ACC112 (cell line): ENCODE measurements around the gene PRSS27.
"Not testable (repeated sequence)": the region's sequence is repeated elsewhere in the genome, so short reads cannot be mapped to it uniquely, and the experiment has no call there.

Source experiments
- H2AFZ ChIP-seq: fragments of 200-600 bp; sonication (generic); one replicate; pipeline ENCODE4 v1.6.0; 2017; ENCODE audit warnings: antibody characterized with exemption, low read length; ENCODE audit not compliant: unreplicated experiment
- H3K27ac ChIP-seq: fragments of 200-600 bp; sonication (generic); 2 replicates; pipeline ENCODE4 v1.5.1; 2014; ENCODE audit warnings: low read depth, mild to moderate bottlenecking, antibody characterized with exemption, low read length, moderate library complexity
- H3K27me3 ChIP-seq: fragments of 200-600 bp; sonication (generic); 2 replicates; pipeline ENCODE4 v1.6.1; 2014; ENCODE audit warnings: mild to moderate bottlenecking, antibody characterized with exemption, low read length, moderate library complexity, mixed read lengths; ENCODE audit not compliant: insufficient read depth
- H3K36me3 ChIP-seq: fragments of 200-600 bp; sonication (generic); 2 replicates; pipeline ENCODE4 v1.6.1; 2016; ENCODE audit warnings: mild to moderate bottlenecking, antibody characterized with exemption, low read length, moderate library complexity, mixed read lengths; ENCODE audit not compliant: insufficient read depth
- H3K4me1 ChIP-seq: fragments of 200-600 bp; sonication (generic); one replicate; pipeline ENCODE4 v1.6.1; 2016; ENCODE audit warnings: low read length, mixed read lengths; ENCODE audit not compliant: insufficient read depth, unreplicated experiment, control insufficient read depth
- H3K4me3 ChIP-seq: fragments of 200-600 bp; sonication (generic); 2 replicates; pipeline ENCODE4 v1.5.1; 2014; ENCODE audit warnings: mild to moderate bottlenecking, low read depth, low read length
- H3K79me2 ChIP-seq: fragments of 200-600 bp; sonication (generic); one replicate; pipeline ENCODE4 v1.6.0; 2016; ENCODE audit warnings: low read length; ENCODE audit not compliant: control insufficient read depth, unreplicated experiment, insufficient read depth

The PRSS27 gene

GRCh38 chr16:2689968-2690801, 29.8 kb downstream of the PRSS27 start:
- Histone ChIP-seq H3K79me2 (peaks cover 56% of the 10 kb centered on the region), H3K4me1 (peaks cover 4% of the 10 kb centered on the region), H3K27me3 (no peaks in the 10 kb centered on the region), H3K27ac (no peak overlapping the region), H3K4me3 (no peak overlapping the region), H2AFZ (no peak overlapping the region), H3K36me3 (no peaks in the 10 kb centered on the region)

- not testable (repeated sequence) for H3K27ac ChIP-seq, H2AFZ ChIP-seq, H3K4me1 ChIP-seq, H3K4me3 ChIP-seq, H3K27me3 ChIP-seq, H3K36me3 ChIP-seq
- peaks cover 61% of the 10 kb centered on the region for H3K79me2 ChIP-seq
Observed at GRCh38 chr16:2689422-2689821, 30.6 kb downstream of the PRSS27 start.

- Histone ChIP-seq H2AFZ (no peak overlapping the region), H3K27me3 (no peaks in the 10 kb centered on the region), H3K36me3 (no peaks in the 10 kb centered on the region), H3K4me1 (peaks cover 8% of the 10 kb centered on the region), H3K79me2 (peaks cover 65% of the 10 kb centered on the region), H3K4me3 (no peak overlapping the region), H3K27ac (no peak overlapping the region)
Observed at GRCh38 chr16:2687531-2688308, 32.3 kb downstream of the PRSS27 start.

GRCh38 chr16:2686912-2687507, 33.0 kb downstream of the PRSS27 start:
- no peak overlapping the region for H3K27ac ChIP-seq
- H3K27me3 ChIP-seq: no peaks in the 10 kb centered on the region
- H3K4me1 ChIP-seq: peaks cover 8% of the 10 kb centered on the region
- H3K4me3 ChIP-seq: no peak overlapping the region
- no peak overlapping the region for H2AFZ ChIP-seq
- no peaks in the 10 kb centered on the region for H3K36me3 ChIP-seq
- H3K79me2 ChIP-seq: peaks cover 64% of the 10 kb centered on the region

- not testable (repeated sequence) for H3K36me3 ChIP-seq, H3K27me3 ChIP-seq, H3K27ac ChIP-seq, H3K4me3 ChIP-seq, H2AFZ ChIP-seq
- Histone ChIP-seq H3K79me2 (peaks cover 64% of the 10 kb centered on the region), H3K4me1 (peaks cover 12% of the 10 kb centered on the region)
Observed at GRCh38 chr16:2686075-2686474, 33.9 kb downstream of the PRSS27 start.

GRCh38 chr16:2683041-2683440, 37.0 kb downstream of the PRSS27 start:
- peak overlapping the region; percentile 51 for H2AFZ ChIP-seq
- not testable (repeated sequence) for H3K36me3 ChIP-seq, H3K27me3 ChIP-seq
- H3K4me3 ChIP-seq: peak overlapping the region; percentile 100
- peaks cover 27% of the 10 kb centered on the region for H3K4me1 ChIP-seq
- H3K79me2 ChIP-seq: peaks cover 51% of the 10 kb centered on the region
- H3K27ac ChIP-seq: peak overlapping the region; percentile 68

- peak within 1 kb of the TSS; percentile 82 for H2AFZ ChIP-seq
- peak within 1 kb of the TSS; percentile 100 for H3K4me3 ChIP-seq
- H3K36me3 ChIP-seq: peaks cover 4% of the 10 kb centered on the region; the same call in 1 of the 2 replicates
- peaks cover 27% of the 10 kb centered on the region for H3K4me1 ChIP-seq
- peak within 1 kb of the TSS; percentile 79 for H3K27ac ChIP-seq
- no peaks in the 10 kb centered on the region for H3K27me3 ChIP-seq
- H3K79me2 ChIP-seq: peaks cover 46% of the 10 kb centered on the region
Observed at GRCh38 chr16:2682209-2683021, 37.6 kb downstream of the PRSS27 start, which contains the start of gene KCTD5. KCTD5 (plus strand) TSS chr16:2682523; CDS start chr16:2682549, 26 bp downstream.

GRCh38 chr16:2680360-2680759, 39.7 kb downstream of the PRSS27 start:
- not testable (repeated sequence) for H3K4me3 ChIP-seq
- H3K27ac ChIP-seq: peak overlapping the region; percentile 79; the same call in 1 of the 2 replicates

GRCh38 chr16:2679902-2680301, 40.1 kb downstream of the PRSS27 start:
- Histone ChIP-seq H3K27ac (peak overlapping the region; percentile 79; the same call in 1 of the 2 replicates), H3K4me1 (peaks cover 23% of the 10 kb centered on the region), H3K79me2 (peaks cover 34% of the 10 kb centered on the region)
- H2AFZ ChIP-seq, H3K27me3 ChIP-seq, H3K4me3 ChIP-seq, H3K36me3 ChIP-seq: not testable (repeated sequence)

More at GRCh38 chr16:2680360-2680759, 39.7 kb downstream of the PRSS27 start:
- H3K36me3 ChIP-seq, H3K27me3 ChIP-seq, H2AFZ ChIP-seq: not testable (repeated sequence)
- Histone ChIP-seq H3K79me2 (peaks cover 35% of the 10 kb centered on the region), H3K4me1 (peaks cover 23% of the 10 kb centered on the region)
